Right lobe of liver (tissue), 4 donors: ENCODE data around the gene SURF1.

Experiments
- POLR2A ChIP-seq: fragments of 450-650 bp; IDR thresholded peaks from one replicate; pipeline ENCODE4 v1.6.1; 2017; ENCODE audit warnings: antibody characterized with exemption, mild to moderate bottlenecking
- TF ChIP-seq, protein P1 (sequence below), 4 donors: fragments of 200-600 bp in 3 of 4; fragments of 450-650 bp in 1 of 4; IDR thresholded peaks; one replicate each; pipeline versions ENCODE4 v1.5.1 to v1.8.0; 2016 to 2022; ENCODE audit warnings: antibody characterized with exemption in 4 of 4, mild to moderate bottlenecking in 2 of 4
- donor health status: DM: no; HTN: no; CAD: no.
- donor health status: DM: no; HTN: no; CAD: no.
- donor health status: DM: no; HTN: yes; CAD: no.

DNA sequence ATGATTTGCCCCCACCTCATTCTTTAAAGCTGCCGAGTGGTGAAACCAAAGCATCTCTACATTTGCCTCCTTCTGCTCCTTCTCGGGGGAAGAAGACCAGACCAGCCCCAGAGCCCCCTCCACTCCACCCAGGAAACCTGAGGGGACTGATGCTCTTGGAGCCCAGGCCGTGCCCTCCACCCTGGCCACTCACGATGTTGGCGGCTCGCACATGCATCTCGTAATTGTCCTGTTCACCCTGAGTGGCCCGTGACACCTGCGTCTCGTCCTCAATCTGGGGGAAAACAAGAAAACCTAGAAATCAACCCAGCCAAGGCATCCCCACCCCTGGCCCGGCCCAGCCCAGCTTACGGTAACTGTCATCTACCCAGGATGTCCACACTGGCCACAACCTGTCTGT is 11.3 kb downstream of the SURF1 start:
- TF ChIP-seq, protein P1, sequence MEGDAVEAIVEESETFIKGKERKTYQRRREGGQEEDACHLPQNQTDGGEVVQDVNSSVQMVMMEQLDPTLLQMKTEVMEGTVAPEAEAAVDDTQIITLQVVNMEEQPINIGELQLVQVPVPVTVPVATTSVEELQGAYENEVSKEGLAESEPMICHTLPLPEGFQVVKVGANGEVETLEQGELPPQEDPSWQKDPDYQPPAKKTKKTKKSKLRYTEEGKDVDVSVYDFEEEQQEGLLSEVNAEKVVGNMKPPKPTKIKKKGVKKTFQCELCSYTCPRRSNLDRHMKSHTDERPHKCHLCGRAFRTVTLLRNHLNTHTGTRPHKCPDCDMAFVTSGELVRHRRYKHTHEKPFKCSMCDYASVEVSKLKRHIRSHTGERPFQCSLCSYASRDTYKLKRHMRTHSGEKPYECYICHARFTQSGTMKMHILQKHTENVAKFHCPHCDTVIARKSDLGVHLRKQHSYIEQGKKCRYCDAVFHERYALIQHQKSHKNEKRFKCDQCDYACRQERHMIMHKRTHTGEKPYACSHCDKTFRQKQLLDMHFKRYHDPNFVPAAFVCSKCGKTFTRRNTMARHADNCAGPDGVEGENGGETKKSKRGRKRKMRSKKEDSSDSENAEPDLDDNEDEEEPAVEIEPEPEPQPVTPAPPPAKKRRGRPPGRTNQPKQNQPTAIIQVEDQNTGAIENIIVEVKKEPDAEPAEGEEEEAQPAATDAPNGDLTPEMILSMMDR (IDR thresholded peaks at IDR 0.05): no peak
- TF ChIP-seq POLR2A: no peak
